ENCODE results near the gene SDK1. TPM values are rescaled to one million over a fixed set of nuclear protein-coding genes. Genes with fewer than 3 reads are reported as not detected.

SDK1 gene
- total RNA-seq, 4 donors from 2014 or later: 2.5 to 12.9 (median 6.1) TPM

DNA sequence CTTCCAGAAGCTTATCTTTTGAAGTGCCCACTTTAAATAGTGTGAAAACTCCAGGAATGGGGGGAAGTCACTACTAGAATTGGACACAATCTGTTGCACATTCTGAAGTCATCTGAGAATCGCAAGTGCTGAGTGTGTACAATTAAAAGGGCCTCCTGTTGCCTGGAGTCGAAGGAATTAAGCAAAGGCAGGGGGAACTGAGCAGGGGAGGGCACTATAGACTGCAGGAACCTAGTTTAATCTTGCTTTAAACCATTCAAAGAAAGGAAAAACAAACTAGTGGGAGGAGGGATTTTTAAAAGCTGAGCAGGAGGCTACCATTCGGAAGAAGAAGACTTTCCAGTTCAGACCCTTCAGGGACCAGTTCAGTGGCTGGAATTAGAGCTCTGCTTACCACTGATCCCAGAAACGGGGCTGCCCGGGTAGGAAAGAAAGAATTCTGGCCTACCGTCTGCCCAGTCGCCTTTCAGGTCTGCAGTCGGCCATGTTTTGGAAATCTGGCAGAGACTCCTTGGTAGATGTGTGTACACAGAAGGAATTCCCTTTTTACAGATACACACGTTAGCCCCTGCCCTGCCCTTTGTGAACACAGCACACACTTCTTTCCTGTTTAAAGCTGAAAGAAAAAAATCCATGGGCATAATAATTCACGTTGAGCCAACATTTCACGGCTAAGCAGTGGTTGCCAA, 770.5 kb downstream of the SDK1 start:
- Histone ChIP-seq H3K4me1 (no peaks in the 10 kb centered on the region), H3K27me3 (no peaks in the 10 kb centered on the region), H3K27ac (no peak overlapping the region), H3K9me3 (no peaks in the 10 kb centered on the region), H3K4me3 (no peak overlapping the region), H3K36me3 (peaks cover 3% of the 10 kb centered on the region)
- no peak for DNase-seq (ENCODE audit: low spot score in 2 of 2)
- WGBS: 81% methylated on average over 11 of the region's 11 CpGs
- TF ChIP-seq POLR2AphosphoS5 (IDR thresholded peaks at IDR 0.05) (no peak), CTCF (IDR thresholded peaks at IDR 0.05) (no peak), EP300 (IDR thresholded peaks at IDR 0.05) (no peak), POLR2A (IDR thresholded peaks at IDR 0.05) (no peak)

- TF ChIP-seq CTCF (IDR thresholded peaks at IDR 0.05): no peak
- no peak for TF ChIP-seq POLR2AphosphoS5 (IDR thresholded peaks at IDR 0.05)
- TF ChIP-seq EP300 (IDR thresholded peaks at IDR 0.05): no peak
- no peak for TF ChIP-seq POLR2A (IDR thresholded peaks at IDR 0.05)
- DNase-seq (ENCODE audit: low spot score in 2 of 2): no peak
- 86% methylated on average over 14 of the region's 20 CpGs for WGBS
These were observed 771.3 kb downstream of the SDK1 start for GRCh38 chr7:4072161-4072925.

DNA sequence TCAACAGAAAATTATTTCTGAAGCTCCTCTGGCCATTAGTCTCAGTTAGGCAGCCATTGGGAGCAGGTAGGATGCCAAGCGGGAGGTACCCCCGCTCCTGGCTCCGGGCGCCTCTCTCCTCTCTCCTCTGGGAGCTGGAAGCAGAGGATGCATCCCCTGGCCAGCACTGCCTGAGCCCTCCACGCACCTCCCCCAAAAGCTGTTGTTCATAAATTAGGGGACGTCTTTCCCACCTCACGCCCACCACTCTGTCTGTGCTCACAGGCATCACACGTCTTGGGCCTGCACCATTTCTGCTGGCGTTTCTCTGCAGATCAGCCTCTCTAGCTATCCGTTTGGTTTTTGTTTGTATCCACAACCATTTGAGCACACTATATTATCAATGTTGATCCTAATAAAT, 772.0 kb downstream of the SDK1 start:
- WGBS: 91% methylated on average over 10 of the region's 10 CpGs
- no peaks in the 10 kb centered on the region for H3K9me3 ChIP-seq
- TF ChIP-seq CTCF (IDR thresholded peaks at IDR 0.05): no peak
- TF ChIP-seq EP300 (IDR thresholded peaks at IDR 0.05): no peak
- H3K4me3 ChIP-seq: no peak overlapping the region
- no peak for DNase-seq (ENCODE audit: low spot score in 2 of 2)
- no peaks in the 10 kb centered on the region for H3K4me1 ChIP-seq
- no peaks in the 10 kb centered on the region for H3K27me3 ChIP-seq
- H3K36me3 ChIP-seq: peaks cover 3% of the 10 kb centered on the region
- no peak overlapping the region for H3K27ac ChIP-seq

More at GRCh38 chr7:4072161-4072925, 771.3 kb downstream of the SDK1 start:
- Histone ChIP-seq H3K4me1 (no peaks in the 10 kb centered on the region), H3K36me3 (peaks cover 3% of the 10 kb centered on the region), H3K4me3 (no peak overlapping the region), H3K27ac (no peak overlapping the region), H3K9me3 (no peaks in the 10 kb centered on the region), H3K27me3 (no peaks in the 10 kb centered on the region)

DNA sequence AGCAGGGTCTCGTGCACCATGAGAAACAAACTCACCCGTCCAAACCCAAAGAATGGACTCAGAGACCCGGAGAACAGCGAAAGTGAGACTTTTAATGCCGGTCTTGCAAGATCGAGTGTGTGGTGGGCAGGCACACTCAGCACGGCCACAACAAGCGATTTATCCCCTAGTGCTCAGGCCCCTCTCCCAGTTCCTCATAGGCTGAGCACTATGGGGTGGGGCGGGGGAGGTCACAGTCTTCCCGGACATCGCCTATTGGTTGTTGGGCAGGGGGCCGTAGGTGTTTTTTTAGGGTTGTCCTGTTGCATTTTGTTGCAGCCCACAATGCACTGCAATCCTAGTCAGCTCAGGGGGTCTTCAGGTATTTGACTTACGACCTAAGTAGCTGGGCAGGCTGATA, 772.7 kb downstream of the SDK1 start:
- TF ChIP-seq CTCF (IDR thresholded peaks at IDR 0.05): no peak
- no peak for TF ChIP-seq POLR2AphosphoS5 (IDR thresholded peaks at IDR 0.05)
- no peak for TF ChIP-seq EP300 (IDR thresholded peaks at IDR 0.05)
- TF ChIP-seq POLR2A (IDR thresholded peaks at IDR 0.05): no peak
- Histone ChIP-seq H3K4me1 (no peaks in the 10 kb centered on the region), H3K27me3 (no peaks in the 10 kb centered on the region), H3K4me3 (no peak overlapping the region), H3K27ac (no peak overlapping the region), H3K36me3 (peaks cover 3% of the 10 kb centered on the region), H3K9me3 (no peaks in the 10 kb centered on the region)
- DNase-seq (ENCODE audit: low spot score in 2 of 2): no peak
- 90% methylated on average over 13 of the region's 13 CpGs for WGBS

DNA sequence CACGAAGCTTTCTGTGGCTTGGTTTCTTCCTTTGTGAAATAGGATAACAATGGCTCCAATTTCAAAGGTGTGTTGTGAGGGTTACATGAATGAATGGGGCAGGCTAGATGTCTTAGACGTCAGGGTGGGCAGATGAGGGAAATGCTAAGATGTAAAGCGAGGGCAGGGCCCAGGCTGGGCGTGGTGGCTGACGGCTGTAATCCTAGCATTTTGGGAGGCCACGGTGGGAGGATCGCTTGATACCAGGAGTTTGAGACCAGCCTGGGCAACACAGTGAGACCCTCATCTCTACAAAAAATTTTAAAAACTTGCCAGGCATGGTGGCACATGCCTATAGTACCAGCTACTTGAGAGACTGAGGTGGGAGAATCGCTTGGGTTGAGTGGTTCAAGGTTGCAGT, 773.4 kb downstream of the SDK1 start:
- WGBS: 92% methylated on average over 8 of the region's 8 CpGs
- TF ChIP-seq EP300 (IDR thresholded peaks at IDR 0.05) (no peak), CTCF (IDR thresholded peaks at IDR 0.05) (no peak), POLR2A (IDR thresholded peaks at IDR 0.05) (no peak), POLR2AphosphoS5 (IDR thresholded peaks at IDR 0.05) (no peak)
- no peak overlapping the region for H3K27ac ChIP-seq
- H3K4me3 ChIP-seq: no peak overlapping the region
- DNase-seq (ENCODE audit: low spot score in 2 of 2): no peak
- no peaks in the 10 kb centered on the region for H3K4me1 ChIP-seq
- H3K27me3 ChIP-seq: no peaks in the 10 kb centered on the region
- peaks cover 1% of the 10 kb centered on the region for H3K36me3 ChIP-seq
- no peaks in the 10 kb centered on the region for H3K9me3 ChIP-seq
